Colon (tissue), 2 donors: Measurements from ENCODE around the gene ATP1B1.

Experiments used
- FAIRE-seq: peaks from 2 replicates; lab custom pipeline; 2012; peaks lifted over from hg19 to GRCh38; lab: Jason Lieb, UNC
- donor health status: control.
- donor health status: control.

The ATP1B1 gene

DNA sequence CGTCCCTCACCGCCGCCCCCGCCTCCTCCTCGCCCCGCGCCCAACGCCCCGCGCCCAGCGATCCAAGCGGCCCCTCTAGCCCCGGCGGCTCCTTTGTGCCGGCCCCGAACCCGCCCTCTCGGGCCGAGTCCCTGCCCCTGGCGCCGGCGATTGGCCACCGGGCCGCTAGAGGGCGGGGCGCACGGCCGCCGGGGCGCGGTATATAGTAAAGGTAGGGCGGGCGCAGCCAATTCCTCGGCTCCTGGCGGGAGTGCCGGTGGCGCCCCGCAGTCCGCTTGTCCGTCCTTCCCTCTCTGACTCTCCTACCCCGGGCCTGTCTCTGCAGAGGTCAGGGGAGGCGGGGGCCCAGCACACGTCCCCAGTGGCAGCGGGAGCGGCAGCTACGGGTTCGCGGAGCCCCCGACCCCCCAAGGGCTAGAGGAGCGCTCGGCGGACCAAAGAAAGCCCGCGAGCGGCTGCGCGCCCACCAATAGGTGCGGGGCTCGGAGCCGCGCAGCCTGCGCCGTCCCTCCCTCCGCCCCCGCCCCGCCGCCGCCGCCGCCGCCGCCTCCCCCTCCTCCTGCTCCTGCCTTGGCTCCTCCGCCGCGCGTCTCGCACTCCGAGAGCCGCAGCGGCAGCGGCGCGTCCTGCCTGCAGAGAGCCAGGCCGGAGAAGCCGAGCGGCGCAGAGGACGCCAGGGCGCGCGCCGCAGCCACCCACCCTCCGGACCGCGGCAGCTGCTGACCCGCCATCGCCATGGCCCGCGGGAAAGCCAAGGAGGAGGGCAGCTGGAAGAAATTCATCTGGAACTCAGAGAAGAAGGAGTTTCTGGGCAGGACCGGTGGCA is at the start of gene ATP1B1:
Gene ATP1B1, plus strand, starts transcription at position 596 of the 826 bp plus-strand sequence. Its CDS starts 140 bp downstream, at position 736.
- FAIRE-seq: no peak

- FAIRE-seq: no peak
Observed at GRCh38 chr1:169059421-169059820, 47.1 kb upstream of the ATP1B1 start.

DNA sequence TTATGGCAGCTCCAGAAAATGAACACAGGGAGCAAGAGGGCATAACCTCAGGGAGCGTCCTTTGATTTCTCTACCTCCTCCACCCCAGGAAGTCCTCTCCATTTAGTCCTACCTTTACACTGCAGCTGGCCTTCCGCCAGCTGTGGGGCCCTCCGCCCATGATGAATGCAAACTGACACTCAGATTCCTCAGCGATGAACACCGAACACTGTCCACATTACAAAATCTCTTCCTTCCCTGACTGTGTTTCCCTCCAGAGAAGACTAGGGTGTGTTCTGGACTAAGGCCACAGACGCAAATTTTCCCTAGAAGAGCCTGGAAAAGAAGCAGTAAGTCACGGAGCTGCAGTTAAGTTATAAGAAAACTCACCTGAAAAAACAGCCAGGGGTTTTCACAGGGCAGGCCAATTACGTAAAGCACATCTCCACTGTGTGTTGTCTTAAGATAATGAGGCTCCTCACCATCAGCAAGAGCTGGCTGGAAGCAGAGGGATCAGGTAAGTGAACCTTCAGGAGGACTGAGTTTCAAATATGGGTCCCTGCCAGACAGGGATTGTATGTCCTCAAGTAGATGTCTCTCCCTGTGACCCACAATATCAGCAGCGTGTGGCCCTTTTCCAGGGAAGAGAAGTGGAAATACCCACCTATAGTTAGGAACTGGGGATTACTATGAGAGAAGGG is 46.3 kb upstream of the ATP1B1 start:
- FAIRE-seq: no peak

- FAIRE-seq: no peak
Observed at GRCh38 chr1:169060919-169061639, 45.4 kb upstream of the ATP1B1 start.

DNA sequence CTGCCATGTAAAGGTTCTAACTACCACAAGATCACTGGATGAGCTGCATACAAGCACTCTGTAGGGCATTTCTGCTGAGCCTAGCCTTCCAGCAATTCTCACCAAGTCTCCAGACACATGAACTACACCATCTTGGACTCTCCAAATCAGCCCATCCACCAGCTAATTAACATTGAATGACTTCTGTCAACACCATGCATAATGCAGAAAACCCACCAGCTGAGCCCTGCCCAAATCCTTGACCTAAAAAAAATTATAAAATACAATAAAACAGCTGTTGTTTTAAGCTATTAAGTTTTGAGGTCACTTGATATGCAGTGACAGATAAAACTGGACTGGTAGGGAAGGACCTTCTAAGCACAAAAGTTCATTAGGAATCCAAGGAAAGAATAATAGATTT is 44.3 kb upstream of the ATP1B1 start:
- FAIRE-seq: no peak

DNA sequence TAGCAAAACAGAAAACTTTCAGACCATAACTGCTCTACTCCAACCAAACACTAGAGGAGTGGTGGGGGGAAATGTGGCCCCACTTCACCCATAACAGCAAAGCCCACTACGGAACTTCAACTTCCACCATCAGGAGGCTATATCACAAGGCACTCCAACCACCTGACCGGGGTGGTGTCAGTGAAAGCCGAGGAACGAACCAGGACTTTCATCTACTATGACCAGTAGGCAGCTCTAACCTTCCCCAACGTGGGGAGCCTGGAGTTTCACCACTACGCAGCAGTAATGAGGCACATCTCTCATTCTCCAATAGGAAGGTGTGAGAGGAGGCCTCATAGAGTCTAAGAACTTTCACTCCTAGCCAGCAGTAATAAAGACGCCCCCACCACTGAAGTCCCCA is 42.4 kb upstream of the ATP1B1 start:
- FAIRE-seq: no peak

- no peak for FAIRE-seq
Observed at GRCh38 chr1:169070547-169070946, 35.9 kb upstream of the ATP1B1 start.

DNA sequence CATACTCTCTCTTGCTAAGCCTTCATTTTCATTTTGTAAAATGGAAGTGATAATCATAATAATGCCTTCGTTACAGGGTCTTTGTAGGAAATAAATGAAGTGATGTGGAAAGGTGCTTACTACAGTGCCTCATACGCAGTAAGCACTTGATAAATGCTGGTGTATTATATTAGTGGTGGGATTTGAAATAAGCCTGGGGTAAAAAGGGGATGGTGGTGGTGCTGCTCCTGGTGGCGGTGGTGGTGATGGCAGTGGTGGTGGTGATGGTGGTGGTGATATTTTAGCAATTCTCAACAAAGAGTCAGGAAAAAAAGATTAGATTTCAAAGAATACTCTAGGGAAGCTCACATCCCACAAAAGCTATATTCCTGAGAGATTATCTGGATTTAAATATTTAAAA is 35.5 kb upstream of the ATP1B1 start:
- no peak for FAIRE-seq

DNA sequence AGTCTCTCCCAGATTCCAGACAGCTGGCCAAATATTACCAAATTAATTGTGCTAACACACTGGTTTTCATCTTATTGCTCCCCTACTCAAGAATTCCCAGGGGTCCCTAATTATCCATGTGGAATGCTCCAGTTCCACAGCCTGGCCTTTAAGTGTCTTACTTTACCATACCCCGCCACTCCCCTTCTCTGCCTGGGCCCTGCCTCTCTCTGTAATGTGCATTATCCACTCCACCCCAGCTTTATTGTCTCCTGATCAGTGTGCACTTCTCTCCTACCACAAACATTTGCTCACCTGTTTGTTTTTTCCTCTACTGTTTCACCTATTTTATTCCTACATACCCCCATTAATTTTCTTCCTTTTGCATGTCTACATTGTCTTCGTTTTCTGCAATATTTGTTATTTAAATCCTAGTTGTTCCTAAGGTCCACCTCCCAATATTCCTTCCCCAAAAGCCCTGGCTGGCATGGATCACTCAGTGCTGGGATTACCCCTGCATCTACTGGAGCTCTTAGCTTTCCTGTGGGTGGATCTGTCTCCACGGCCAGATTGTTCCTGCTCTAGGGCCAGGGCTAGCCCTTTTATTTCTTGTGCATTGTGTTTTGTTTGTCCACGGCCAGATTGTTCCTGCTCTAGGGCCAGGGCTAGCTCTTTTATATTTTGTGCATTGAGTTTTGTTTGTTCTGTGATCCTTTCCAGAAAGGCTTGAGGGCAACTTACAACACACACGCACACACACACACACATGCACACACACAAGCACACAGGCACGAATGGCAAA is 33.4 kb upstream of the ATP1B1 start:
- no peak for FAIRE-seq

- no peak for FAIRE-seq
Observed at GRCh38 chr1:169078163-169078883, 28.2 kb upstream of the ATP1B1 start.

- FAIRE-seq: no peak
Observed at GRCh38 chr1:169081503-169082123, 24.9 kb upstream of the ATP1B1 start.

DNA sequence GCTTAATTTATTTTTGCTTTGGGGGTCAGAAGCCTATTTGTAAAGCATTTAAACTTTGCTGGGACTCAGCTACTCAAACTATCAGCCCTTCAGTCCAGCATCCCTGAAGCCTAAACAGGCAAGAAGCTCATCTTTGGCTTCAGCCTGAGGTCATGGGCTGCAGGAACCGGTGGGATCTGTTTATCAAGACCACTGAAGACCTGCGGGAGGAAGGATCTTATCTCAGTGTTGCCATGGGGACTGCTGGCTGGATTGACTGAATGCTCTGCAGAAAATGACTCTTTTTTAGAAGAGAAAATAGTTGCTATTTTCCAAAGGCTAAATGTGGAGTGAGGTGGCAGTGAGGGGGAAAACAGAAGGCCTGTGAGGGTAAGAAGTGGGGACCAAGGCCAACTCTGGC is 20.6 kb upstream of the ATP1B1 start:
- no peak for FAIRE-seq

DNA sequence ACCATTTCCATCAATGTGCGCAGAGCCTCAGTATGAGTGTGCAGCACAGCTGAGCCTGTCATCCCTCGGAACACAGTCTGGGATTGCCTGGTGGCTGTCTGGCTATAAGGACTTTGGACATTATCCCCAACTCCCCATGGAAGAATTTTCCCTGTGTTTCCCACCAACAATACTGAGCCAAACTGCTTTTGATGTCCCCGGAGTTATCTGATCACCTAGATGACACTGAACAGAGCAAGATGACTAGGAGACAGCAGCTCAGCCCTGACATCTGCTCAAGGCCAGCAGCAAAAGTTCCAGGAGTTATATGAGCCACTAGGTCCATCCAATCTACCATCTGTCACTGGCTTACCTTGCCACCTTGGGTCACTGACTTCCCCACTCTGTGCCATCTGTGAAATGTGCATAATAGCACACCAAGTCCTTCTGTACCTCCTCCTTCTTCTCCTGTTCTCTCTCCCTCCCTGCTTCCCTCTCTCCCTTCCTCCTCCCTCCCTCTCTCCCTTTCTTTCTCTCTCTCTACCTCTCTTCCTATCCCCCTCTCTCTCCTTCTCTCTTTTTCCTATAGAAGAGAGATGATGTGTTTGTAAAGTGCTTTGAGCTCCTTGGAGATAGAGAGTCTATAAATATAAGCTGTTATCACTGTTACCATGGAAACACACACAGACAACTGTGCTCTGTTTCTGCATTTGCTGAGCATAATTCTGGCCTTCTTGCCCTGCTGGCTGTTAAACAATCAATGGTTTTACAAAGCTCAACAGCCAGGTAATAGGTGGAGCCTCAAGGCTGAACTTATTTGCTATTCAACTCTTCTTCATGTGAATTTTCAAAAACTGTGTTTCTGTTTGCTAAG is 19.7 kb upstream of the ATP1B1 start:
- no peak for FAIRE-seq

GRCh38 chr1:169087876-169088275 is 18.6 kb upstream of the ATP1B1 start:
- FAIRE-seq: no peak

GRCh38 chr1:169089776-169090175 is 16.7 kb upstream of the ATP1B1 start:
- FAIRE-seq: no peak

- no peak for FAIRE-seq
Observed at GRCh38 chr1:169090308-169090899, 16.1 kb upstream of the ATP1B1 start.

DNA sequence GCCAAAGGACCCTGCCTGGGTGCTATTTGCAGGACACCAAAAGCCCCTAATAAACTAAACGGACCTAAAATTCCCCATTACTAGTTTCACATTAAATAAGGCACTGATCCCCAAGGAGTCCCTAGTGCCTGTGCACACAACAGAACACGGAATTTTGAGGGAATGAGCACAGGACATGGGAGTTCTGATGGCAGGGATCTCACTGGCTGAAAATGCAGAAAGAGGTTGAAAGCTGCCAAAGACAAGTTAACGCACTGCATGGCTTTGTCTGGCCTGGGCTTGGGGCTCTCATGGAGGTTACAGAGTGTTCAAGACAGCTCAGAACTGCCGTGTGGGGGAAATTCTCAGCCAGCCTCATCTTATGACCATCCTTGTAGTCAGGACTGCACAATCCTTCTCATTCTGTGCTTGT is 15.6 kb upstream of the ATP1B1 start:
- no peak for FAIRE-seq

DNA sequence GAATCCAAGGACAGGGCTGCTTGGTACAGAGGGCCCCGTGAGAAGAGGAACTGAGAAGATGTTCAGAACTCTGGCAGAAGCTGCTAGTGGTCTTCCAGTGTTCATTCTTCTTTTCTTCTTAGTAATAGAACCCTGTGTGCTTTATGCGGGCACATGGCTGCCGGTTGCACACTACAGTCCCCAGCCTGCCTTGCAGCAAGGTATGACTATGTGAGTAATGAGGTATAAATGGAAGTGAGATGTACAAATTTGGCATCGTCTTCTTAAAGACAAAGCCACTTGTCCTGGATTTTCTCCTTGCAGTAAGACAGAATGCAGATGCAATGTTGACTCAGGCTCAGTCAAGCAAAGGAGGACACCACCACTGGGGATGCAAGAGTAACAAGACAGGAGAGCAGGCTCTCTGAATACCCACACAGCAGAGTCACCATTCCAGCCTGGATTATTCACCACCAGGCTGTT is 15.0 kb upstream of the ATP1B1 start:
- no peak for FAIRE-seq

DNA sequence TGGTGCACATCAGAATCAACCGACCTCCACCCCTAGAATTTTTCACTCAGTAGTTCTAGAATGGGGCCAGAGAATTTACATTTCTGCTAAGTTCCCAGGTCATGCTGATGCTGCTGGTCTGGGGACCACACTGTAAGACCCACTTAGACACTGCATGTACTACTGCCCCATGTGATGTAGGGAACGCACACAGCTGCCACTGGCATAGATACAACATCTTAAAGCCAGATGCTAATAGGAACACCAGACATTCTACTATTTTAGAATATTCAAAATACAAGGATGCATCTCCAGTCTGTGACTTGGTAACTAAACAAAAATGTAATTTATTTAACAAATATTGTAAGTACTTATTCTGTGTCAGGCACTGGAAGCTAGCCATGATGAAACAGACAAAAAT is 14.1 kb upstream of the ATP1B1 start:
- FAIRE-seq: no peak
